ENCODE data around the gene KIF7.

DNA sequence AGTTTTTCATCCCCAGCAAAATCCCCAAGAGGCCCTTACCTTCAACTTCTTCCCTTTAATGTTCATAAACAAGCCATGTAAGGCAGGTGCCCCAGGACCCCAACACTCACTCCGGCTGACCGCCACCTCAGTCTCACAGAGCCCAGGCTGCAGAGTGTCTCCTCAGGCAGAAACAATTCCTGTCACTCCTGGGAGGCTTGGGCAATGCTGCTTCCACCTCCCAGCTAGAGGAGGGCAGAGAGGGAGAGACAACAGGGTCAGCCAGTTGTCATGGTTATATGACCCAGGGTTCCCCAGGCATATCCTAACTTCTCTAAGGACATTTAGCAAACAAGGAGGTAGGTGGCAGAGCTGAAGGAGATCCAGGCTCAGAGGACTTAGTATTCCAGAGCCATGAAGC, 23.9 kb upstream of the KIF7 start, which contains the start of gene PLIN1:
- TF ChIP-seq POLR2A (IDR thresholded peaks at IDR 0.05; ENCODE audit: low read depth): no peak
- TF ChIP-seq EP300 (IDR thresholded peaks at IDR 0.05): no peak
- TF ChIP-seq, protein P1, sequence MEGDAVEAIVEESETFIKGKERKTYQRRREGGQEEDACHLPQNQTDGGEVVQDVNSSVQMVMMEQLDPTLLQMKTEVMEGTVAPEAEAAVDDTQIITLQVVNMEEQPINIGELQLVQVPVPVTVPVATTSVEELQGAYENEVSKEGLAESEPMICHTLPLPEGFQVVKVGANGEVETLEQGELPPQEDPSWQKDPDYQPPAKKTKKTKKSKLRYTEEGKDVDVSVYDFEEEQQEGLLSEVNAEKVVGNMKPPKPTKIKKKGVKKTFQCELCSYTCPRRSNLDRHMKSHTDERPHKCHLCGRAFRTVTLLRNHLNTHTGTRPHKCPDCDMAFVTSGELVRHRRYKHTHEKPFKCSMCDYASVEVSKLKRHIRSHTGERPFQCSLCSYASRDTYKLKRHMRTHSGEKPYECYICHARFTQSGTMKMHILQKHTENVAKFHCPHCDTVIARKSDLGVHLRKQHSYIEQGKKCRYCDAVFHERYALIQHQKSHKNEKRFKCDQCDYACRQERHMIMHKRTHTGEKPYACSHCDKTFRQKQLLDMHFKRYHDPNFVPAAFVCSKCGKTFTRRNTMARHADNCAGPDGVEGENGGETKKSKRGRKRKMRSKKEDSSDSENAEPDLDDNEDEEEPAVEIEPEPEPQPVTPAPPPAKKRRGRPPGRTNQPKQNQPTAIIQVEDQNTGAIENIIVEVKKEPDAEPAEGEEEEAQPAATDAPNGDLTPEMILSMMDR (IDR thresholded peaks at IDR 0.05): no peak
- no peak for TF ChIP-seq POLR2AphosphoS5 (IDR thresholded peaks at IDR 0.05)

Measured in esophagus muscularis mucosa (tissue), 4 donors.